Fibroblast of pulmonary artery (primary cell): ENCODE data around the gene PLXNA4.

Experiments used
- DNase-seq: peaks from one replicate; pipeline ENCODE4 v3.0.0-alpha.2; 2010; ENCODE audit warnings: low read depth
- H3K4me3 ChIP-seq: replicated peaks from 2 replicates; pipeline ENCODE4 v1.5.1; 2011; ENCODE audit warnings: low read depth, mild to moderate bottlenecking, control low read depth, low read length, moderate library complexity
- CTCF ChIP-seq: IDR thresholded peaks from 2 replicates; pipeline ENCODE4 v1.5.1; 2011; ENCODE audit warnings: mild to moderate bottlenecking, control low read depth, low read length, inconsistent platforms; ENCODE audit errors: missing control alignments

Gene PLXNA4

GRCh38 chr7:132420527-132420926 is 155.7 kb downstream of the PLXNA4 start:
- no peak overlapping the region for H3K4me3 ChIP-seq
- DNase-seq = peak; percentile 84
- TF ChIP-seq CTCF = no peak

GRCh38 chr7:132419542-132419941 is 156.7 kb downstream of the PLXNA4 start:
- TF ChIP-seq CTCF = no peak
- DNase-seq = peak; percentile 84
- no peak overlapping the region for H3K4me3 ChIP-seq

- no peak for DNase-seq
- no peak for TF ChIP-seq CTCF
- H3K4me3 ChIP-seq = no peak overlapping the region
Observed at GRCh38 chr7:132418840-132419239, 157.4 kb downstream of the PLXNA4 start.

- peak; percentile 76 for DNase-seq
- no peak overlapping the region for H3K4me3 ChIP-seq
- TF ChIP-seq CTCF = no peak
Observed at GRCh38 chr7:132417103-132417906, 159.0 kb downstream of the PLXNA4 start.

- DNase-seq = no peak
- H3K4me3 ChIP-seq = no peak overlapping the region
Observed at GRCh38 chr7:132416395-132416794, 159.9 kb downstream of the PLXNA4 start.

GRCh38 chr7:132415259-132415658 is 161.0 kb downstream of the PLXNA4 start:
- DNase-seq = no peak
- no peak for TF ChIP-seq CTCF
- H3K4me3 ChIP-seq = no peak overlapping the region

More at GRCh38 chr7:132416395-132416794, 159.9 kb downstream of the PLXNA4 start:
- TF ChIP-seq CTCF = no peak

- no peak for DNase-seq
- no peak for TF ChIP-seq CTCF
- H3K4me3 ChIP-seq = no peak overlapping the region
Observed at GRCh38 chr7:132414857-132415256, 161.4 kb downstream of the PLXNA4 start.
